HK-2 (cell line): ENCODE measurements around the gene TBX20.
"Not testable (repeated sequence)": the region's sequence is repeated elsewhere in the genome, so short reads cannot be mapped to it uniquely, and the experiment has no call there.

ENCODE experiments used
- DNase-seq: peaks from one replicate; pipeline ENCODE4 v3.0.0-alpha.2; 2018; ENCODE audit not compliant: unreplicated experiment

Gene TBX20

DNA sequence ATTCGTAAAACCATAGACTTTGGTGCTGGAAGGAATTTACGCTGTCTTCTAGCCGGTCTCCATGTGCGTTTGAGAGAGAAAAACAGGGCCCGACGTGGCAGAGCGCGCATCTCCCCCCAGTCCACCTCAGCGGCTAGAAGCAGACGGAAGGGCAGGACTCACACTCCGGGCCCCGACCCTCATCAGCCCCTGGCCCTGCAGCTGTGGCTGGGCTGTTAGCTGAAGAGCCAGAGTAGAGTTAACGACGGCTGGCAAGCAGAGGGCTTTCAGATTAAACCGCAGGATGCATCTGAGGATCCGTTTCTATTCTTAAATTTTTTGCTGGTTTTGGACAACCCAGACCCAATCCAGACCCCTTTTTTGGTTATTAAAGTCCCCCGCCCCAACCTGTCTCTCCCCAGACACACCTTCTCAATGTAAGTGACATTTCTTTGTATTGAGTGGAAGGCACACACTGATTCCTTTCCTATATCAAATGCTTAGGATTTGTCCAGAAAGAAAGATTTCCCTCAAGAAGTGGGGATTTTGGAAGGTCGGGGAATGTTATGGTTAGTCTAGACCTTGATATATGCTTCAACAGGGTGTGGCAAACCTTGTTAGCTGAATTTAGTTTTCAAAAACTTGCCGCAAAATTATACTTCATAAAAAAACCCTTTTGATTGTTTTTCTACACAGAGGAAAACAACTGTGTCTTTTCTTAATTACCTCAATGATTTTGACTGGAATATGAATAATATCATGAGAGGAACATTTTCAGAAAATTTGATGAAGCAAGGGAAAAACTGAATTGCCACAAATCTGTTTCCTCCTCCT lies 1.7 kb upstream of the TBX20 start:
- no peak for DNase-seq

- no peak for DNase-seq
Observed at GRCh38 chr7:35254496-35255442, 869 bp upstream of the TBX20 start.

GRCh38 chr7:35253460-35253709 lies 515 bp downstream of the TBX20 start:
- no peak for DNase-seq

DNA sequence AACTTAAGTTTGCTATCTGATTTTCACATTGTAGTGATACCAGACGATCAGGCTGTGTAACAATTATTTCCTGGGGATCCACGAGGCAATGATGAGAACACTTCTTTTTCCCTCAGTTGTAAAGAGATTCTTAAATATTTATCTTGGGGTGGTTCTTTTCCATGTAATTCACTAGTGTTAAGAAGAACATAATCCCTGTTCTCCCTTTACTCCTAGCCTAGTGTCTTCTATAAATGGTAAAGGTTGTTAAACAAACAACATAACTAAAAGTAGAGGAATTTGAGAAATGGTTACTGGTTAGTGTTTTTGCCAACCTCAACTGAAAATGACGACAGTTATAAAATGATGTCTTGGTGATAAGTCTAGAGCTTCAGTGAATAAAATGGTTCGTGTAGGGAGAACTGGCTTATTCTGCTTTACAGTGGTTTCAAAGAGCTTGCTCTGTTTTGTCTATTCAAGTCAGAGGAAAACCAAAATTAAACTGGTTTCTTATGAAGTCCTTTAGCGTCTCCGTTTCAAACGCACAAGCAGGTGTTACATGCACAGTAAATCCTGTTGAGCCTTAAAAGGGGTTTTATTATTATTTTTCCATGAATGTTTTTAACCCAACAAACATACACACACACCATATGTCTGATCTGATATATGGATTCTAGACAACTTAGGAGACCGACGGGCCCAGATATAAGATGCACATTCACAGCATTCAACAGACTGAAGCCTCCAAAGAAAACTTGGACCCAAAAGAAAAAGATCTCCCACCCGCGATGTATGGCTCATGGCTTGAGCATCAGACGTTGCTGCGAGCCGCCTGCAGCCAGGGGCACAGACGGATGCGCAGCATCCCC lies 1.1 kb downstream of the TBX20 start:
- DNase-seq, result no peak

DNA sequence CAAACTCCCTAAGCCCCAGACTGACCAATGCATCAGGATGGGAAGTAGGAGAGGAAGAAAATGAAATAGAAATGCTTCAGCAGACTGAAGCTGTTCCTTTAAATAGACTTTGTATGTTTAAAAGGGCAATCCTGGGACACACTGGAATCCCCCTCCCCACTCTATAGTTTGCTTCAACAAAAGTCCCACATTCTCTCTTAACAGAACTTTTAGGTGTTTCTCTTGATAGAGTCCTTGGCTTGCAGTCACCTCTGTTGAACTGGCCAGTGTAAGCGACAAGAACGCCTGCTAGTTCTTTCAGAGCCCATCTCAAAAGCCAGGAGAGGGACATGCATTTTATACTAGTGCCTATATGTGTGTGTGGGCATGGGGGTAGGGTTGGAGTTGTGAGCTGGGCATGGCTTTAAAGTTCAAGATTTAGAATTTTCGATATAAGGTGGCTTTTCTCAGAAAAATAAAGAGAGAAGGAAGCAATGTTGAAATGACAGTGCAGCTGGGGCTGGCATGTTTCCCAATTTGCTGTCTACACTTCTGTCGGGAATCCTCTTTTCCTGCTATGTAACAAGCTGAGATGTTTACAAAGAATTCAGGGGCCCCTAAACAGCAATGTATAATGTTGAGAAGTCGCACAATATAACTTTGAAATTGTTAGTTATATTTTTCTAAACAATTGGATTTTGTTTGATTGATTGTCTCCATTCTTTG lies 2.1 kb downstream of the TBX20 start:
- DNase-seq, result no peak

GRCh38 chr7:35250941-35251340 lies 3.0 kb downstream of the TBX20 start:
- DNase-seq, result no peak

GRCh38 chr7:35250452-35250851 lies 3.4 kb downstream of the TBX20 start:
- DNase-seq, result no peak

DNA sequence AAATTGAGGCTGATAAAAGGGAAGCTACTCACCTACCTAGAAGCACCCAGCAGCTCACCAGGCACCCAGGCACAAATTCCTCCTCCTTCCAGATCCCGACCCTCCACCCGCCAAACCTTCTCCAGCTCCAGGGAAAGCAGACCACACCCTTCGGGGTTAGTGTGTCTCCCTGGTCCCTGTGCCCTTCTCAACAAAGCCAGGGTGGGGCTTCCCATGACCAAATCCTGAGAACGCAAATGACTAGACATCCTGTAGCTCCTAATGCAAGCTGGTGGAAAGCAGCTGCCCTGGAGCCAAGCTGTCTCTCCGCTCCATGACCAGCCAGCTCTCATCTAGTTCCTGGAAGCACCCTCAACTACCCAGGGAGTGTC lies 4.4 kb downstream of the TBX20 start:
- no peak for DNase-seq

GRCh38 chr7:35248576-35249536 lies 5.0 kb downstream of the TBX20 start:
- no peak for DNase-seq

- DNase-seq, result no peak
Observed at GRCh38 chr7:35246819-35247218, 7.1 kb downstream of the TBX20 start.

- DNase-seq, result no peak
Observed at GRCh38 chr7:35241884-35242283, 12.0 kb downstream of the TBX20 start.

- no peak for DNase-seq
Observed at GRCh38 chr7:35241436-35241835, 12.5 kb downstream of the TBX20 start.

DNA sequence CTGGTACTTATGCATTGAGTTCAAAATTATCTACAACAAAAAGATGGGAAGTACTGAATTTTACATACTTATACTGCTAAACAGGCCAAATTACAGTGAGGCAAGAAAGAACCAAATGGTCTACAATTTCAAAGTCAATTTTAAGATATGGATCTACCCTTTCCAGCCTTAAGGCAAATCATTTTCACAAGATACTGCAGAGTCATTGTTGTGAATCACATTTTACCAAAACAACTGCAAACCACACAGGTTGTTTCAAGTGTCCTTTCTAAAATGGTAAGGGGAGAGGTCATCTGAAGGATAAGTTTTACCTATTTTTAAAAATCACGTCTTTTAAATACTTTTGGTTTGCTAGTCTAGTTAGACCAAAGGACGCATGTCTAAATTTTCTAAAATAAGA lies 12.9 kb downstream of the TBX20 start:
- DNase-seq, result not testable (repeated sequence)

- DNase-seq, result not testable (repeated sequence)
Observed at GRCh38 chr7:35238456-35238855, 15.4 kb downstream of the TBX20 start.

GRCh38 chr7:35232994-35233393 lies 20.9 kb downstream of the TBX20 start:
- no peak for DNase-seq

DNA sequence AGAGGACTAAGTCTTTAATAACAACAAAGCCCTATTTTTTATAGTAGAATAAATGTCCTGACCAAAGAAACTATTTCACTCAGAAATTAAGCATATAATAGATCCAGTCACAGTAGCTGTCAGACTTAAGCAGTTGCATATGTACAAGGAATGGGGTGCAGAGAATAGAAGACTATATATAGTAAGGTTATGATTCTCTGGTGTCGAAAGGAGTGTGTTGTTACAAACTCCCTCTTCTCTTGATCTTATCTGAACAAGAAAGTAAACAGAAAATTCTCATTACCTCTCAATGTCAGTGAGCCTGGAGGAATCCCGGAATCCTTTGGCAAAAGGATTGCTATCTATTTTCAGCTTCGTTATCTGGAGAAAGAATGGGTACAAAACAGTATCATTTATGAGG lies 22.7 kb downstream of the TBX20 start:
- not testable (repeated sequence) for DNase-seq

- not testable (repeated sequence) for DNase-seq
Observed at GRCh38 chr7:35229116-35229780, 24.7 kb downstream of the TBX20 start.

DNA sequence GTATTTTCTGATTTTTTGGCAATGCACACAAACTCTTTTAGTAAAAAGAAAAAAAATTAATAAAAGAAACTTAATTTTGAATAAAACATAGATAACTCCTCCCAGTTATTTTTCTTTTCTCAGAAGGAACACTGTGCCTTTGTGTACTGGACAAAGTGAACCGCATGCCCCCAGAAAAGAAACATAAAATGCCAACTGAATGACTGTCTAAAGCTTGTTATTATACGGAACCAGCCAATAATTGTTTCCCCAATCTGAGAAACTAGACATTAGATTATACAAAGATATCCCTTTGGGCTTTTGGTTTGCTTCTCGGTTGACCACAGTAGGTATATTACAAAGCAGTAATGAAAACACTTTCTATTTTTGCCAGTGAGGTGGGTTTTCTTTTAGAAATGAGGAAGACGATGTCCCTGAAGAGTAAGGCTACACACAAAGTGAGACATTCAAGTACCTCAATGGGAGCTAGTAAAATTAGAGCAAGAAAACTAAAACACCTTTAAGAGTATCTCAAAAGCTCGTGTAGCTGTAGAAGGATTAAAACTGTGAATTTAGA lies 25.3 kb downstream of the TBX20 start:
- DNase-seq, result not testable (repeated sequence)

GRCh38 chr7:35227438-35227837 lies 26.5 kb downstream of the TBX20 start:
- DNase-seq, result not testable (repeated sequence)
